NT2/D1 (cell line): ENCODE measurements around the gene FHL3.

ENCODE experiments used
- YY1 ChIP-seq: IDR thresholded peaks from 2 replicates; pipeline ENCODE4 v1.6.1; 2011; ENCODE audit not compliant: insufficient read length, insufficient read depth
- ZNF274 ChIP-seq: IDR thresholded peaks from 2 replicates; pipeline ENCODE4 v1.6.1; 2011; ENCODE audit warnings: mild to moderate bottlenecking, low read depth, low read length

- no peak for TF ChIP-seq YY1
- no peak for TF ChIP-seq ZNF274
Measured at GRCh38 chr1:38031513-38031866, 26.2 kb upstream of the FHL3 start.
